Tibial nerve (tissue), 4 donors: ENCODE measurements around the gene GMDS. TPM values are rescaled to one million over a fixed set of nuclear protein-coding genes. Genes with fewer than 3 reads are reported as not detected.

Experiments
- DNase-seq, 2 donors: peaks; one replicate each; pipeline ENCODE4 v3.0.0-alpha.2; 2019; ENCODE audit warnings: low spot score in 2 of 2
- H3K27ac ChIP-seq, 4 donors: fragments of 200-600 bp; sonication (generic) in 3 of 4; one replicate each; pipeline ENCODE4 v1.5.1; 2017 to 2019; ENCODE audit warnings: mild to moderate bottlenecking in 1 of 4
- H3K27me3 ChIP-seq, 2 donors: fragments of 200-600 bp; sonication (generic) in 1 of 2; one replicate each; pipeline versions ENCODE4 v1.5.1 to v1.6.0; 2017 to 2019
- H3K36me3 ChIP-seq, 3 donors: fragments of 200-600 bp; sonication (generic); one replicate each; pipeline ENCODE4 v1.5.1; 2018 to 2019
- H3K4me1 ChIP-seq, 4 donors: fragments of 200-600 bp; sonication (generic) in 3 of 4; one replicate each; pipeline ENCODE4 v1.5.1; 2017 to 2019
- H3K4me3 ChIP-seq, 4 donors: fragments of 200-600 bp; sonication (generic) in 3 of 4; one replicate each; pipeline ENCODE4 v1.5.1; 2017 to 2019; ENCODE audit warnings: mild to moderate bottlenecking in 1 of 4, moderate library complexity in 1 of 4
- H3K9me3 ChIP-seq, 4 donors: fragments of 200-600 bp; sonication (generic) in 3 of 4; one replicate each; pipeline ENCODE4 v1.5.1; 2017 to 2019
- EP300 ChIP-seq, 2 donors: sonication (generic); formaldehyde crosslinking; IDR thresholded peaks; one replicate each; pipeline ENCODE4 v1.6.1; 2017; ENCODE audit warnings: antibody characterized with exemption in 2 of 2, mild to moderate bottlenecking in 1 of 2
- POLR2A ChIP-seq, 2 donors: fragments of 450-650 bp; IDR thresholded peaks; one replicate each; pipeline ENCODE4 v1.6.1; 2017; ENCODE audit warnings: antibody characterized with exemption in 2 of 2, mild to moderate bottlenecking in 2 of 2, moderate library complexity in 2 of 2
- WGBS, 2 donors: methylation state at CpG; one replicate each; pipeline ENCODE4 v1.1.5; 2018; 5-methylcytosine and 5-hydroxymethylcytosine counted together
- total RNA-seq, 4 donors: library from RNA; depleted of rRNA; stranded (reverse); fragments of >200 nt; gene quantifications; one replicate each; pipeline ENCODE4 v1.1.0, GENCODE V29; 2016
- TF ChIP-seq, protein P1 (sequence below), 5 experiments: fragments of 200-600 bp in 3 of 5; fragments of 450-650 bp in 2 of 5; sonication (generic) in 3 of 5; IDR thresholded peaks; one replicate each; pipeline ENCODE4 v1.5.1; 2016 to 2019; ENCODE audit warnings: antibody characterized with exemption in 5 of 5, mild to moderate bottlenecking in 3 of 5, moderate library complexity in 2 of 5

Gene GMDS
- total RNA-seq, 4 donors from 2014 or later: 14.9 to 46.5 (median 32.8) TPM

- Histone ChIP-seq H3K27ac (no peak overlapping the region), H3K4me3 (no peak overlapping the region), H3K36me3 (no peaks in the 10 kb centered on the region), H3K27me3 (no peaks in the 10 kb centered on the region), H3K9me3 (peaks cover 0 to 50% (median 9%) of the 10 kb centered on the region in 4 donors), H3K4me1 (no peaks in the 10 kb centered on the region)
- 86 to 91% methylated on average over 1 of the region's 1 CpG for WGBS, 2 donors
- no peak for DNase-seq
- TF ChIP-seq POLR2A (IDR thresholded peaks at IDR 0.05) (no peak), EP300 (IDR thresholded peaks at IDR 0.05) (no peak)
- TF ChIP-seq, protein P1, sequence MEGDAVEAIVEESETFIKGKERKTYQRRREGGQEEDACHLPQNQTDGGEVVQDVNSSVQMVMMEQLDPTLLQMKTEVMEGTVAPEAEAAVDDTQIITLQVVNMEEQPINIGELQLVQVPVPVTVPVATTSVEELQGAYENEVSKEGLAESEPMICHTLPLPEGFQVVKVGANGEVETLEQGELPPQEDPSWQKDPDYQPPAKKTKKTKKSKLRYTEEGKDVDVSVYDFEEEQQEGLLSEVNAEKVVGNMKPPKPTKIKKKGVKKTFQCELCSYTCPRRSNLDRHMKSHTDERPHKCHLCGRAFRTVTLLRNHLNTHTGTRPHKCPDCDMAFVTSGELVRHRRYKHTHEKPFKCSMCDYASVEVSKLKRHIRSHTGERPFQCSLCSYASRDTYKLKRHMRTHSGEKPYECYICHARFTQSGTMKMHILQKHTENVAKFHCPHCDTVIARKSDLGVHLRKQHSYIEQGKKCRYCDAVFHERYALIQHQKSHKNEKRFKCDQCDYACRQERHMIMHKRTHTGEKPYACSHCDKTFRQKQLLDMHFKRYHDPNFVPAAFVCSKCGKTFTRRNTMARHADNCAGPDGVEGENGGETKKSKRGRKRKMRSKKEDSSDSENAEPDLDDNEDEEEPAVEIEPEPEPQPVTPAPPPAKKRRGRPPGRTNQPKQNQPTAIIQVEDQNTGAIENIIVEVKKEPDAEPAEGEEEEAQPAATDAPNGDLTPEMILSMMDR (IDR thresholded peaks at IDR 0.05): no peak
Measured at GRCh38 chr6:1983850-1984249, 261.6 kb downstream of the GMDS start.

DNA sequence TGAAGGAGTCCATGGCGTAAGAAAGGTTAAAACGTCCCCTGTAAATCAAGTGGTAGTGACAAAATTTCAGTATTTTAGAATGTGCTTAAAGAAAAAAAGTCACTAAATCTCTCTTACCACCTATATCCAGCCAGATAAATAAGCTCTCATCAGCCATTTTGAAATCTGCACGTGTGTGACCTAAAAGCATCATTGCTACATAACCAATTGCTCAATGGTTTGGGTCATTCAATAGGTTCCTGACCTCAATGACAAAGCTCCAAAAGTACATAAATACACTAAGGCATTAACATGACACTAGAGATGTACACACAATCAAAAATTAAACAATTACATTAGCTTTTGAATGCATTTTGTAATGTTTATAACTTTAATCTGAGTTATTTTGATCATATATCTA lies 272.4 kb downstream of the GMDS start:
- 89 to 94% methylated on average over 3 of the region's 3 CpGs for WGBS, 2 donors
- Histone ChIP-seq H3K36me3 (peaks cover 0 to 2% (median 0%) of the 10 kb centered on the region in 3 donors), H3K9me3 (no peaks in the 10 kb centered on the region), H3K4me3 (no peak overlapping the region), H3K4me1 (peaks cover 0 to 13% (median 0%) of the 10 kb centered on the region in 4 donors), H3K27ac (no peak overlapping the region), H3K27me3 (no peaks in the 10 kb centered on the region)
- no peak for DNase-seq
- TF ChIP-seq, protein P1 (IDR thresholded peaks at IDR 0.05): no peak
- no peak for TF ChIP-seq EP300 (IDR thresholded peaks at IDR 0.05)
- TF ChIP-seq POLR2A (IDR thresholded peaks at IDR 0.05): no peak

DNA sequence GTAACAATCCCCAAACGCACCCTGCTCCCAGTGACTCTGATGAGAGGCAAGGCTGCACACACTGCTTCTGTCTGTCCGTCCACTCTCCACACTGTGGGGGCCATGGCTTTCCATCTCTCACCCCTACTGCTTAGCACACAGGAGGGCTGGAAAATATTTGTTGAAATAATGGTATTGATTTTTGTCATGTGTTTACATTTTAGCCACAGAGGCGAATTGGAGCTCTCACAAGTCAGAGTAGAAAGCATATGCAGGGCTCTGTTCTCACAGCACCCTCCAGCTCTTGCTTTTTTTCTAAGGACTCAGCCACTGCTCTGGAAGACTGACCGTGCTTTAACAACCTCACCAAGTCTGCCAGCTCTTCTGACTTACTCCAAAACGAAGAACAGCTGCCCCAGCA lies 273.8 kb downstream of the GMDS start:
- Histone ChIP-seq H3K4me3 (no peak overlapping the region), H3K36me3 (no peaks in the 10 kb centered on the region), H3K27me3 (no peaks in the 10 kb centered on the region), H3K27ac (no peak overlapping the region), H3K9me3 (no peaks in the 10 kb centered on the region), H3K4me1 (peaks cover 0 to 13% (median 0%) of the 10 kb centered on the region in 4 donors)
- 67 to 78% methylated on average over 5 of the region's 5 CpGs for WGBS, 2 donors
- no peak for TF ChIP-seq EP300 (IDR thresholded peaks at IDR 0.05)
- TF ChIP-seq POLR2A (IDR thresholded peaks at IDR 0.05): no peak
- TF ChIP-seq, protein P1 (IDR thresholded peaks at IDR 0.05): no peak
- no peak for DNase-seq

- Histone ChIP-seq H3K9me3 (no peaks in the 10 kb centered on the region), H3K27ac (peak overlapping the region in 2 of 4 donors; percentile 66 to 70), H3K4me1 (peaks cover 0 to 13% (median 0%) of the 10 kb centered on the region in 4 donors), H3K27me3 (no peaks in the 10 kb centered on the region), H3K36me3 (no peaks in the 10 kb centered on the region), H3K4me3 (no peak overlapping the region)
- DNase-seq: no peak
- TF ChIP-seq EP300 (IDR thresholded peaks at IDR 0.05) (no peak), POLR2A (IDR thresholded peaks at IDR 0.05) (no peak)
- TF ChIP-seq, protein P1 (IDR thresholded peaks at IDR 0.05): no peak
- WGBS, 2 donors: 62 to 69% methylated on average over 8 of the region's 8 CpGs
Measured at GRCh38 chr6:1970151-1970561, 275.2 kb downstream of the GMDS start.

- Histone ChIP-seq H3K36me3 (no peaks in the 10 kb centered on the region), H3K9me3 (no peaks in the 10 kb centered on the region), H3K4me1 (peaks cover 0 to 13% (median 0%) of the 10 kb centered on the region in 4 donors), H3K4me3 (no peak overlapping the region), H3K27ac (peak overlapping the region in 1 of 4 donors; percentile 43), H3K27me3 (no peaks in the 10 kb centered on the region)
- DNase-seq: no peak
- TF ChIP-seq POLR2A (IDR thresholded peaks at IDR 0.05) (no peak), EP300 (IDR thresholded peaks at IDR 0.05) (no peak)
- TF ChIP-seq, protein P1 (IDR thresholded peaks at IDR 0.05): no peak
- 72 to 73% methylated on average over 5 of the region's 5 CpGs for WGBS, 2 donors
Measured at GRCh38 chr6:1966713-1967112, 278.7 kb downstream of the GMDS start.
